ENCODE results near the gene SMPD4.
"Not testable (repeated sequence)": the region's sequence is repeated elsewhere in the genome, so short reads cannot be mapped to it uniquely, and the experiment has no call there.

SMPD4 gene

DNA sequence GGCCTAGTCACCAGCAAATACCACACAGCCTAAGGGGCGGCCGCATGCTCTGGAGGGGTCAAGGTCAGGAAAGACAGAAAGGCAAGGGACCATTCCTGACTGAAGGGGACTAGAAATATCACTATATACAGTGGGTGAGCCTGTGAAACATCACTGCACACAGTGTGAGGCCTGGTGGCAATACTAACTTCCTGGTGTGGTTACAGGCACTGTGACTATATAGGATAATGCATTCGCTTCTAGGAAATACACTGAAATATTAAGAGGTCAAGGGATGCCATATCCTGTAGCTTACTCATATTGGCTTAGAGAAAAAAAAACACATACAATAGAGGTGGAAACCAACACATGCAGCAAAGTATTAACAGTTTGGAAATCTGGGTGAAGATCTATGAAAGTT, 12.2 kb downstream of the SMPD4 start:
- not testable (repeated sequence) for H2BK120ac ChIP-seq (ENCODE audit: low read depth, low read length); H3K4ac ChIP-seq (ENCODE audit: low read depth in 1 of 2, low read length in 2 of 2); H4K91ac ChIP-seq (ENCODE audit: low read length); H2AK5ac ChIP-seq (ENCODE audit: low read length, severe bottlenecking); H2BK5ac ChIP-seq (ENCODE audit: low read depth, low read length, poor library complexity, severe bottlenecking); H3K4me3 ChIP-seq (ENCODE audit: insufficient read depth in 1 of 2, low read depth in 1 of 2, low read length in 2 of 2); H3K27ac ChIP-seq (ENCODE audit: low read length, poor library complexity, severe bottlenecking); H3K23ac ChIP-seq (ENCODE audit: low read length in 2 of 2); H2BK15ac ChIP-seq (ENCODE audit: low read depth, poor library complexity, severe bottlenecking); H4K8ac ChIP-seq (ENCODE audit: low read length); DNase-seq; H3K4me1 ChIP-seq (ENCODE audit: control insufficient read depth, insufficient read depth, low read depth, low read length); H2AFZ ChIP-seq (ENCODE audit: low read depth, low read length); H3K27me3 ChIP-seq (ENCODE audit: control insufficient read depth in 1 of 2, insufficient read depth in 1 of 2, low read length in 2 of 2); H3K14ac ChIP-seq (ENCODE audit: low read length in 2 of 2); H2BK12ac ChIP-seq (ENCODE audit: low read length in 2 of 2); H3K9ac ChIP-seq (ENCODE audit: low read length); H3K18ac ChIP-seq (ENCODE audit: low read depth in 1 of 2, low read length in 2 of 2); H3K9me3 ChIP-seq (ENCODE audit: control insufficient read depth, low read length); H3K4me2 ChIP-seq (ENCODE audit: low read length, poor library complexity, severe bottlenecking)
- peaks cover 71 to 74% of the 10 kb centered on the region in 2 experiments for H3K36me3 ChIP-seq (ENCODE audit: control insufficient read depth in 1 of 2, insufficient read depth in 2 of 2, low read depth in 1 of 2, low read length in 2 of 2)
- peaks cover 30% of the 10 kb centered on the region for H3K79me1 ChIP-seq (replicated peaks; ENCODE audit: low read length, poor library complexity, severe bottlenecking)
- no CpG with 5 or more reads among the region's 3 CpGs for WGBS

GRCh38 chr2:130166611-130167010, 14.8 kb downstream of the SMPD4 start:
- not testable (repeated sequence) for H3K4me3 ChIP-seq (ENCODE audit: insufficient read depth in 1 of 2, low read depth in 1 of 2, low read length in 2 of 2); H3K27ac ChIP-seq (ENCODE audit: low read length, poor library complexity, severe bottlenecking); H2AFZ ChIP-seq (ENCODE audit: low read depth, low read length); H3K4me1 ChIP-seq (ENCODE audit: control insufficient read depth, insufficient read depth, low read depth, low read length); H2BK5ac ChIP-seq (ENCODE audit: low read depth, low read length, poor library complexity, severe bottlenecking); H3K9ac ChIP-seq (ENCODE audit: low read length); H4K91ac ChIP-seq (ENCODE audit: low read length); H2AK5ac ChIP-seq (ENCODE audit: low read length, severe bottlenecking); H3K18ac ChIP-seq (ENCODE audit: low read depth in 1 of 2, low read length in 2 of 2); H4K8ac ChIP-seq (ENCODE audit: low read length); H3K23ac ChIP-seq (ENCODE audit: low read length in 2 of 2); H3K4ac ChIP-seq (ENCODE audit: low read depth in 1 of 2, low read length in 2 of 2); H2BK120ac ChIP-seq (ENCODE audit: low read depth, low read length); H2BK12ac ChIP-seq (ENCODE audit: low read length in 2 of 2); H3K27me3 ChIP-seq (ENCODE audit: control insufficient read depth in 1 of 2, insufficient read depth in 1 of 2, low read length in 2 of 2); H3K9me3 ChIP-seq (ENCODE audit: control insufficient read depth, low read length); H3K14ac ChIP-seq (ENCODE audit: low read length in 2 of 2); H3K4me2 ChIP-seq (ENCODE audit: low read length, poor library complexity, severe bottlenecking); H2BK15ac ChIP-seq (ENCODE audit: low read depth, poor library complexity, severe bottlenecking); DNase-seq
- 98% methylated on average over 3 of the region's 3 CpGs for WGBS
- peaks cover 21% of the 10 kb centered on the region for H3K79me1 ChIP-seq (replicated peaks; ENCODE audit: low read length, poor library complexity, severe bottlenecking)
- peaks cover 66 to 76% of the 10 kb centered on the region in 2 experiments for H3K36me3 ChIP-seq (ENCODE audit: control insufficient read depth in 1 of 2, insufficient read depth in 2 of 2, low read depth in 1 of 2, low read length in 2 of 2)

- no peaks in the 10 kb centered on the region for H3K9me3 ChIP-seq (ENCODE audit: control insufficient read depth, low read length)
- H3K14ac ChIP-seq (ENCODE audit: low read length in 2 of 2), result no peak overlapping the region
- no peak overlapping the region for H2BK5ac ChIP-seq (ENCODE audit: low read depth, low read length, poor library complexity, severe bottlenecking)
- no peak overlapping the region for H3K4ac ChIP-seq (ENCODE audit: low read depth in 1 of 2, low read length in 2 of 2)
- peaks cover 20% of the 10 kb centered on the region for H3K79me1 ChIP-seq (replicated peaks; ENCODE audit: low read length, poor library complexity, severe bottlenecking)
- no peaks in the 10 kb centered on the region for H3K27me3 ChIP-seq (ENCODE audit: control insufficient read depth in 1 of 2, insufficient read depth in 1 of 2, low read length in 2 of 2)
- DNase-seq, result no peak
- H3K4me2 ChIP-seq (ENCODE audit: low read length, poor library complexity, severe bottlenecking), result no peak overlapping the region
- H3K27ac ChIP-seq (ENCODE audit: low read length, poor library complexity, severe bottlenecking), result no peak overlapping the region
- no peak overlapping the region for H3K18ac ChIP-seq (ENCODE audit: low read depth in 1 of 2, low read length in 2 of 2)
- no peak overlapping the region for H2AK5ac ChIP-seq (ENCODE audit: low read length, severe bottlenecking)
- H3K4me1 ChIP-seq (ENCODE audit: control insufficient read depth, insufficient read depth, low read depth, low read length), result peaks cover 3% of the 10 kb centered on the region
- WGBS, result over 99% methylated on average over 6 of the region's 8 CpGs
- no peak overlapping the region for H3K23ac ChIP-seq (ENCODE audit: low read length in 2 of 2)
- no peak overlapping the region for H4K8ac ChIP-seq (ENCODE audit: low read length)
- peaks cover 57 to 74% of the 10 kb centered on the region in 2 experiments for H3K36me3 ChIP-seq (ENCODE audit: control insufficient read depth in 1 of 2, insufficient read depth in 2 of 2, low read depth in 1 of 2, low read length in 2 of 2)
- H4K91ac ChIP-seq (ENCODE audit: low read length), result no peak overlapping the region
- H3K9ac ChIP-seq (ENCODE audit: low read length), result no peak overlapping the region
- H2BK120ac ChIP-seq (ENCODE audit: low read depth, low read length), result no peak overlapping the region
- H2BK15ac ChIP-seq (ENCODE audit: low read depth, poor library complexity, severe bottlenecking), result no peak overlapping the region
- H3K4me3 ChIP-seq (ENCODE audit: insufficient read depth in 1 of 2, low read depth in 1 of 2, low read length in 2 of 2), result no peak overlapping the region
- no peak overlapping the region for H2AFZ ChIP-seq (ENCODE audit: low read depth, low read length)
- no peak overlapping the region for H2BK12ac ChIP-seq (ENCODE audit: low read length in 2 of 2)
These were observed 15.9 kb downstream of the SMPD4 start for GRCh38 chr2:130165293-130166016.

DNA sequence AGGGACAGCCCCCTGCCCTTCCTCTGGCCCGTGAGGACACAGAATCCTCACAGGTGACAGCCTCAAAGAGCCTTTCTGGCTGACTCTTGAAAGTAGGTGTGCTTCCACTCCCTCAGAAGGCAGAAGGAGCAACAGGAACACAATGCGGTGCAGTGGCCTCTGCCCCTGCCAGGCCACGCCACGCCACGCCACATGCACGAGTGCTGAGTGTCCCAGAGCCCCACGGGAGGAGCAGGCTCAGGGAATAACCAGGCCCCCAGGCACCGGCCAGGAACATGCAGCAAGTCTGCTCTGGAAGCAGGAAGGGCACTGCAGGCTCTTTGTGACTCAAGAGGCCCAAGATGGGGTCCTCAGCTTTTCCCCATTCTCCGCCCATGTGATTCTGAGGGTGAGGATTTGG, 18.4 kb downstream of the SMPD4 start:
- Histone ChIP-seq H2BK12ac (ENCODE audit: low read length in 2 of 2) (no peak overlapping the region), H3K79me1 (replicated peaks; ENCODE audit: low read length, poor library complexity, severe bottlenecking) (peaks cover 20% of the 10 kb centered on the region), H3K4ac (ENCODE audit: low read depth in 1 of 2, low read length in 2 of 2) (no peak overlapping the region), H3K27ac (ENCODE audit: low read length, poor library complexity, severe bottlenecking) (no peak overlapping the region), H3K4me1 (ENCODE audit: control insufficient read depth, insufficient read depth, low read depth, low read length) (peaks cover 7% of the 10 kb centered on the region), H3K9ac (ENCODE audit: low read length) (no peak overlapping the region), H3K23ac (ENCODE audit: low read length in 2 of 2) (no peak overlapping the region), H2AFZ (ENCODE audit: low read depth, low read length) (no peak overlapping the region), H2AK5ac (ENCODE audit: low read length, severe bottlenecking) (no peak overlapping the region), H4K91ac (ENCODE audit: low read length) (no peak overlapping the region), H3K9me3 (ENCODE audit: control insufficient read depth, low read length) (no peaks in the 10 kb centered on the region), H3K27me3 (ENCODE audit: control insufficient read depth in 1 of 2, insufficient read depth in 1 of 2, low read length in 2 of 2) (no peaks in the 10 kb centered on the region), H3K4me3 (ENCODE audit: insufficient read depth in 1 of 2, low read depth in 1 of 2, low read length in 2 of 2) (no peak overlapping the region), H2BK15ac (ENCODE audit: low read depth, poor library complexity, severe bottlenecking) (no peak overlapping the region), H3K36me3 (ENCODE audit: control insufficient read depth in 1 of 2, insufficient read depth in 2 of 2, low read depth in 1 of 2, low read length in 2 of 2) (peaks cover 49 to 80% of the 10 kb centered on the region in 2 experiments), H3K4me2 (ENCODE audit: low read length, poor library complexity, severe bottlenecking) (no peak overlapping the region), H3K14ac (ENCODE audit: low read length in 2 of 2) (no peak overlapping the region), H4K8ac (ENCODE audit: low read length) (no peak overlapping the region), H2BK120ac (ENCODE audit: low read depth, low read length) (no peak overlapping the region), H2BK5ac (ENCODE audit: low read depth, low read length, poor library complexity, severe bottlenecking) (no peak overlapping the region), H3K18ac (ENCODE audit: low read depth in 1 of 2, low read length in 2 of 2) (no peak overlapping the region)
- 97% methylated on average over 8 of the region's 9 CpGs for WGBS
- no peak for DNase-seq
